ELF-1 (cell line): ENCODE results near the gene LPAR3.

Experiments
- DNase-seq: peaks from one replicate; pipeline ENCODE4 v3.0.0-alpha.2; 2016; ENCODE audit warnings: low read depth, low spot score

Gene LPAR3

GRCh38 chr1:84827555-84827954 is 65.5 kb downstream of the LPAR3 start:
- DNase-seq, result no peak

GRCh38 chr1:84825161-84825560 is 67.8 kb downstream of the LPAR3 start:
- DNase-seq, result peak; percentile 23

GRCh38 chr1:84823991-84824390 is 69.0 kb downstream of the LPAR3 start:
- DNase-seq, result no peak

GRCh38 chr1:84823511-84823910 is 69.5 kb downstream of the LPAR3 start:
- no peak for DNase-seq

GRCh38 chr1:84810343-84810742 is 82.7 kb downstream of the LPAR3 start:
- DNase-seq, result no peak

GRCh38 chr1:84809023-84809422 is 84.0 kb downstream of the LPAR3 start:
- DNase-seq, result no peak

GRCh38 chr1:84803604-84804003 is 89.4 kb downstream of the LPAR3 start:
- DNase-seq, result no peak

GRCh38 chr1:84802567-84803232 is 90.3 kb downstream of the LPAR3 start:
- no peak for DNase-seq

GRCh38 chr1:84800090-84801073 is 92.6 kb downstream of the LPAR3 start:
- no peak for DNase-seq

GRCh38 chr1:84797603-84798002 is 95.4 kb downstream of the LPAR3 start:
- DNase-seq, result no peak

GRCh38 chr1:84795966-84796600 is 96.9 kb downstream of the LPAR3 start:
- DNase-seq, result no peak

- no peak for DNase-seq
These were observed 97.8 kb downstream of the LPAR3 start for GRCh38 chr1:84795213-84795612.

- DNase-seq, result no peak
These were observed 100.6 kb downstream of the LPAR3 start for GRCh38 chr1:84792421-84792820.

- no peak for DNase-seq
These were observed 104.0 kb downstream of the LPAR3 start for GRCh38 chr1:84789014-84789413.

GRCh38 chr1:84785271-84786036 is 107.6 kb downstream of the LPAR3 start:
- no peak for DNase-seq

GRCh38 chr1:84782881-84783280 is 110.1 kb downstream of the LPAR3 start:
- DNase-seq, result no peak

- peak; percentile 97 for DNase-seq
These were observed 110.8 kb downstream of the LPAR3 start for GRCh38 chr1:84781946-84782771.

- DNase-seq, result no peak
These were observed 112.8 kb downstream of the LPAR3 start for GRCh38 chr1:84780000-84780716.

- no peak for DNase-seq
These were observed 116.4 kb downstream of the LPAR3 start for GRCh38 chr1:84776639-84777038.

GRCh38 chr1:84775535-84775920 is 117.5 kb downstream of the LPAR3 start:
- no peak for DNase-seq
